SK-N-SH treated with all-trans-retinoic acid at 6 μM for 48 hours (cell line): Measurements from ENCODE around the gene ROBO1.

Experiments used
- ARNTL ChIP-seq: fragments of 450-650 bp; formaldehyde crosslinking; IDR thresholded peaks from 2 replicates; pipeline ENCODE4 v1.5.0; 2020; ENCODE audit warnings: low read depth, mild to moderate bottlenecking, moderate library complexity, borderline replicate concordance
- CREB5 ChIP-seq: fragments of 250-450 bp; sonication (Bioruptor Pico); IDR thresholded peaks from 2 replicates; pipeline ENCODE4 v1.5.1; 2020; ENCODE audit warnings: low read depth, mild to moderate bottlenecking, moderate library complexity
- CSRNP3 ChIP-seq: fragments of 250-450 bp; sonication (Bioruptor Pico); IDR thresholded peaks from 2 replicates; pipeline ENCODE4 v1.5.1; 2021; ENCODE audit warnings: mild to moderate bottlenecking, moderate library complexity
- ISL1 ChIP-seq: fragments of 250-450 bp; sonication (Bioruptor Pico); IDR thresholded peaks from 2 replicates; pipeline ENCODE4 v2.1.2; 2022; ENCODE audit warnings: mild to moderate bottlenecking, moderate library complexity
- OSR1 ChIP-seq: fragments of 250-450 bp; sonication (Bioruptor Pico); IDR thresholded peaks from 2 replicates; pipeline ENCODE4 v1.8.0; 2022; ENCODE audit warnings: moderate library complexity, mild to moderate bottlenecking, inconsistent platforms
- PATZ1 ChIP-seq: fragments of 250-450 bp; sonication (Bioruptor Pico); IDR thresholded peaks from 2 replicates; pipeline ENCODE4 v1.8.0; 2020; ENCODE audit warnings: mild to moderate bottlenecking, moderate library complexity, borderline replicate concordance
- POU6F1 ChIP-seq: fragments of 250-450 bp; sonication (Bioruptor Pico); IDR thresholded peaks from 2 replicates; pipeline ENCODE4 v1.8.0; 2021; ENCODE audit warnings: low read depth, mild to moderate bottlenecking, moderate library complexity, borderline replicate concordance
- PPARA ChIP-seq: fragments of 250-450 bp; sonication (Bioruptor Pico); IDR thresholded peaks from 2 replicates; pipeline ENCODE4 v1.5.0; 2020; ENCODE audit warnings: mild to moderate bottlenecking, borderline replicate concordance
- RARB ChIP-seq: fragments of 250-450 bp; sonication (Bioruptor Pico); IDR thresholded peaks from 2 replicates; pipeline ENCODE4 v1.8.0; 2021; ENCODE audit warnings: mild to moderate bottlenecking, moderate library complexity
- TSHZ2 ChIP-seq: fragments of 250-450 bp; sonication (Bioruptor Pico); IDR thresholded peaks from 2 replicates; pipeline ENCODE4 v1.5.0; 2020; ENCODE audit warnings: mild to moderate bottlenecking, moderate library complexity
- ZFP3 ChIP-seq: fragments of 250-450 bp; sonication (Bioruptor Pico); IDR thresholded peaks from 2 replicates; pipeline ENCODE4 v1.5.0; 2020; ENCODE audit warnings: mild to moderate bottlenecking, moderate library complexity
- ZFP30 ChIP-seq: fragments of 450-650 bp; formaldehyde crosslinking; IDR thresholded peaks from 2 replicates; pipeline ENCODE4 v1.5.0; 2022; ENCODE audit warnings: mild to moderate bottlenecking, moderate library complexity
- ZNF8 ChIP-seq: fragments of 450-650 bp; formaldehyde crosslinking; IDR thresholded peaks from 2 replicates; pipeline ENCODE4 v1.5.0; 2020; ENCODE audit warnings: mild to moderate bottlenecking, moderate library complexity

GRCh38 chr3:79551321-79551892, 216.4 kb downstream of the ROBO1 start:
- TF ChIP-seq ARNTL (CRISPR knock-in tag), result no peak
- no peak for TF ChIP-seq POU6F1
- no peak for TF ChIP-seq CSRNP3
- TF ChIP-seq PPARA (CRISPR knock-in tag), result no peak
- no peak for TF ChIP-seq PATZ1 (CRISPR knock-in tag)
- TF ChIP-seq ZFP30 (CRISPR knock-in tag), result no peak
- no peak for TF ChIP-seq ISL1 (CRISPR knock-in tag)
- no peak for TF ChIP-seq CREB5 (CRISPR knock-in tag)
- no peak for TF ChIP-seq ZFP3 (CRISPR knock-in tag)
- no peak for TF ChIP-seq OSR1
- no peak for TF ChIP-seq TSHZ2 (CRISPR knock-in tag)
- TF ChIP-seq ZNF8 (CRISPR knock-in tag), result no peak
- TF ChIP-seq RARB (CRISPR knock-in tag), result no peak
